ENCODE results near the gene NLRC4.

The NLRC4 gene

GRCh38 chr2:32271063-32271462 is 6.4 kb upstream of the NLRC4 start:
- TF ChIP-seq CTCF (IDR thresholded peaks at IDR 0.05; ENCODE audit: low read length, missing control alignments) = no peak
- no peak for DNase-seq (ENCODE audit: low read depth)
- no peak overlapping the region for H3K4me3 ChIP-seq (replicated peaks; ENCODE audit: low read depth, low read length)

GRCh38 chr2:32262105-32262504 is 2.6 kb downstream of the NLRC4 start:
- TF ChIP-seq CTCF (IDR thresholded peaks at IDR 0.05; ENCODE audit: low read length, missing control alignments) = no peak
- no peak overlapping the region for H3K4me3 ChIP-seq (replicated peaks; ENCODE audit: low read depth, low read length)
- DNase-seq (ENCODE audit: low read depth) = no peak

- TF ChIP-seq CTCF (IDR thresholded peaks at IDR 0.05; ENCODE audit: low read length, missing control alignments) = no peak
- no peak overlapping the region for H3K4me3 ChIP-seq (replicated peaks; ENCODE audit: low read depth, low read length)
- no peak for DNase-seq (ENCODE audit: low read depth)
Observed at GRCh38 chr2:32260376-32260775, 4.3 kb downstream of the NLRC4 start.

GRCh38 chr2:32258242-32258641 is 6.4 kb downstream of the NLRC4 start:
- DNase-seq (ENCODE audit: low read depth) = no peak
- H3K4me3 ChIP-seq (replicated peaks; ENCODE audit: low read depth, low read length) = no peak overlapping the region

GRCh38 chr2:32250290-32250689 is 14.4 kb downstream of the NLRC4 start:
- DNase-seq (ENCODE audit: low read depth) = no peak
- TF ChIP-seq CTCF (IDR thresholded peaks at IDR 0.05; ENCODE audit: low read length, missing control alignments) = no peak
- no peak overlapping the region for H3K4me3 ChIP-seq (replicated peaks; ENCODE audit: low read depth, low read length)

More at GRCh38 chr2:32258242-32258641, 6.4 kb downstream of the NLRC4 start:
- TF ChIP-seq CTCF (IDR thresholded peaks at IDR 0.05; ENCODE audit: low read length, missing control alignments) = no peak

- no peak overlapping the region for H3K4me3 ChIP-seq (replicated peaks; ENCODE audit: low read depth, low read length)
- TF ChIP-seq CTCF (IDR thresholded peaks at IDR 0.05; ENCODE audit: low read length, missing control alignments) = no peak
- DNase-seq (ENCODE audit: low read depth) = no peak
Observed at GRCh38 chr2:32249731-32250236, 14.9 kb downstream of the NLRC4 start.

GRCh38 chr2:32248299-32248698 is 16.4 kb downstream of the NLRC4 start:
- H3K4me3 ChIP-seq (replicated peaks; ENCODE audit: low read depth, low read length) = no peak overlapping the region
- TF ChIP-seq CTCF (IDR thresholded peaks at IDR 0.05; ENCODE audit: low read length, missing control alignments) = no peak
- no peak for DNase-seq (ENCODE audit: low read depth)
